Suprapubic skin (tissue), 4 donors: ENCODE results near the gene DDR1.

Experiments used
- EP300 ChIP-seq: sonication (generic); formaldehyde crosslinking; IDR thresholded peaks from one replicate; pipeline ENCODE4 v1.6.1; 2017; ENCODE audit warnings: antibody characterized with exemption
- POLR2A ChIP-seq, 2 donors: fragments of 450-650 bp; IDR thresholded peaks; one replicate each; pipeline ENCODE4 v1.6.1; 2017; ENCODE audit warnings: antibody characterized with exemption in 2 of 2, mild to moderate bottlenecking in 2 of 2, moderate library complexity in 2 of 2
- POLR2AphosphoS5 ChIP-seq, 3 donors: sonication (generic); formaldehyde crosslinking; IDR thresholded peaks; one replicate each; pipeline ENCODE4 v1.6.1; 2017; ENCODE audit warnings: antibody characterized with exemption in 3 of 3
- TF ChIP-seq, protein P1 (sequence below), 2 donors: fragments of 200-600 bp in 1 of 2; fragments of 450-650 bp in 1 of 2; sonication (generic) in 1 of 2; IDR thresholded peaks; one replicate each; pipeline ENCODE4 v1.5.1; 2016 to 2019; ENCODE audit warnings: antibody characterized with exemption in 2 of 2, mild to moderate bottlenecking in 1 of 2, moderate library complexity in 1 of 2

GRCh38 chr6:30948811-30949210 is 64.5 kb downstream of the DDR1 start:
- TF ChIP-seq, protein P1, sequence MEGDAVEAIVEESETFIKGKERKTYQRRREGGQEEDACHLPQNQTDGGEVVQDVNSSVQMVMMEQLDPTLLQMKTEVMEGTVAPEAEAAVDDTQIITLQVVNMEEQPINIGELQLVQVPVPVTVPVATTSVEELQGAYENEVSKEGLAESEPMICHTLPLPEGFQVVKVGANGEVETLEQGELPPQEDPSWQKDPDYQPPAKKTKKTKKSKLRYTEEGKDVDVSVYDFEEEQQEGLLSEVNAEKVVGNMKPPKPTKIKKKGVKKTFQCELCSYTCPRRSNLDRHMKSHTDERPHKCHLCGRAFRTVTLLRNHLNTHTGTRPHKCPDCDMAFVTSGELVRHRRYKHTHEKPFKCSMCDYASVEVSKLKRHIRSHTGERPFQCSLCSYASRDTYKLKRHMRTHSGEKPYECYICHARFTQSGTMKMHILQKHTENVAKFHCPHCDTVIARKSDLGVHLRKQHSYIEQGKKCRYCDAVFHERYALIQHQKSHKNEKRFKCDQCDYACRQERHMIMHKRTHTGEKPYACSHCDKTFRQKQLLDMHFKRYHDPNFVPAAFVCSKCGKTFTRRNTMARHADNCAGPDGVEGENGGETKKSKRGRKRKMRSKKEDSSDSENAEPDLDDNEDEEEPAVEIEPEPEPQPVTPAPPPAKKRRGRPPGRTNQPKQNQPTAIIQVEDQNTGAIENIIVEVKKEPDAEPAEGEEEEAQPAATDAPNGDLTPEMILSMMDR (IDR thresholded peaks at IDR 0.05), result no peak
- TF ChIP-seq POLR2AphosphoS5 (IDR thresholded peaks at IDR 0.05), result no peak
- TF ChIP-seq POLR2A (IDR thresholded peaks at IDR 0.05), result no peak
- TF ChIP-seq EP300, result no peak
